ENCODE measurements around the gene NELL1. TPM values are rescaled to one million over a fixed set of nuclear protein-coding genes. Genes with fewer than 3 reads are reported as not detected.

The NELL1 gene
- total RNA-seq, 1 donor from 2014 or later = not detected

- no peak overlapping the region for H3K4me3 ChIP-seq
- H3K4me1 ChIP-seq = no peaks in the 10 kb centered on the region
- no peaks in the 10 kb centered on the region for H3K4me1 Mint-ChIP-seq
- DNase-seq (ENCODE audit: low spot score) = no peak
- H3K36me3 Mint-ChIP-seq = peaks cover 4% of the 10 kb centered on the region
- H3K9me3 ChIP-seq (ENCODE audit: low read depth) = no peaks in the 10 kb centered on the region
- no peak overlapping the region for H3K4me3 Mint-ChIP-seq
- no peaks in the 10 kb centered on the region for H3K9me3 Mint-ChIP-seq
- no peaks in the 10 kb centered on the region for H3F3A ChIP-seq (ENCODE audit: low read depth)
- H4K20me1 ChIP-seq (ENCODE audit: low read depth) = no peaks in the 10 kb centered on the region
- H3K9ac ChIP-seq = no peak overlapping the region
- no peaks in the 10 kb centered on the region for H3K27me3 ChIP-seq
- no peak overlapping the region for H3K27ac Mint-ChIP-seq
- TF ChIP-seq CTCF (IDR thresholded peaks at IDR 0.05) = no peak
- no peak overlapping the region for H3K27ac ChIP-seq
- no peak overlapping the region for H3K4me2 ChIP-seq
- H2AFZ ChIP-seq (replicated peaks) = no peak overlapping the region
- H3K36me3 ChIP-seq = no peaks in the 10 kb centered on the region
- peaks cover 2% of the 10 kb centered on the region for H3K27me3 Mint-ChIP-seq (ENCODE audit: insufficient read depth, low read depth)
- no peaks in the 10 kb centered on the region for H3K79me2 ChIP-seq (ENCODE audit: low read depth)
Observed at GRCh38 chr11:20931029-20931428, 261.6 kb downstream of the NELL1 start.

DNA sequence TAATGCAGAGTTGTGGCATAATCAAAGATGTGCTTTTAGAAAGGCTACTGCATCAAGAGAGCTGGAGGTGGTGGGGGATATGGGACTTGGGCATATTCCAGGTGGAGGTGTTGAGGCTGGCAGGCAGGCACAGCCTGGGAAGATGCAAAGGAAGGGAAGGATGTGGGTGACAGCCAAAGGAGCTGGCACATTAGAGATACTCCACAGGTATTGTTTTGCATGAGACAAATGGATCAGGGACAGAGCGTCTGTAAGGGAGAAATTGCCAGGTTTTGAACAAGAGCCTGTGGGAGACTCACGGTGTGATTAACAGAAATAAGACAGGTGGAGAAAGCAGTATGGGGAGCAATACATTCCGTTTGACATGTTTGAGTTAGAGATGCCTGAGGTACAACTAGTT lies 263.7 kb downstream of the NELL1 start:
- no peaks in the 10 kb centered on the region for H3K36me3 ChIP-seq
- Mint-ChIP-seq H3K4me3 (no peak overlapping the region), H3K9me3 (no peaks in the 10 kb centered on the region), H3K27me3 (ENCODE audit: insufficient read depth, low read depth) (peaks cover 2% of the 10 kb centered on the region), H3K4me1 (no peaks in the 10 kb centered on the region), H3K36me3 (peaks cover 3% of the 10 kb centered on the region), H3K27ac (no peak overlapping the region)
- H3K27ac ChIP-seq = no peak overlapping the region
- no peak overlapping the region for H2AFZ ChIP-seq (replicated peaks)
- TF ChIP-seq CTCF (IDR thresholded peaks at IDR 0.05) = no peak
- no peaks in the 10 kb centered on the region for H3F3A ChIP-seq (ENCODE audit: low read depth)
- H3K4me2 ChIP-seq = no peak overlapping the region
- H3K4me1 ChIP-seq = no peaks in the 10 kb centered on the region
- no peaks in the 10 kb centered on the region for H3K27me3 ChIP-seq
- H4K20me1 ChIP-seq (ENCODE audit: low read depth) = no peaks in the 10 kb centered on the region
- H3K4me3 ChIP-seq = no peak overlapping the region
- no peaks in the 10 kb centered on the region for H3K9me3 ChIP-seq (ENCODE audit: low read depth)
- H3K9ac ChIP-seq = no peak overlapping the region
- DNase-seq (ENCODE audit: low spot score) = no peak
- no peaks in the 10 kb centered on the region for H3K79me2 ChIP-seq (ENCODE audit: low read depth)

GRCh38 chr11:20933958-20934357 lies 264.6 kb downstream of the NELL1 start:
- Mint-ChIP-seq H3K9me3 (no peaks in the 10 kb centered on the region), H3K4me1 (no peaks in the 10 kb centered on the region), H3K27ac (no peak overlapping the region), H3K36me3 (peaks cover 5% of the 10 kb centered on the region), H3K27me3 (ENCODE audit: insufficient read depth, low read depth) (peaks cover 2% of the 10 kb centered on the region), H3K4me3 (no peak overlapping the region)
- TF ChIP-seq EZH2phosphoT487 (IDR thresholded peaks at IDR 0.05) (no peak), CTCF (IDR thresholded peaks at IDR 0.05) (no peak), EZH2 (IDR thresholded peaks at IDR 0.05) (no peak)
- Histone ChIP-seq H3K4me2 (no peak overlapping the region), H3K4me1 (no peaks in the 10 kb centered on the region), H3K9me3 (ENCODE audit: low read depth) (no peaks in the 10 kb centered on the region), H3F3A (ENCODE audit: low read depth) (no peaks in the 10 kb centered on the region), H3K9ac (no peak overlapping the region), H3K27me3 (no peaks in the 10 kb centered on the region), H4K20me1 (ENCODE audit: low read depth) (no peaks in the 10 kb centered on the region), H3K4me3 (no peak overlapping the region), H3K79me2 (ENCODE audit: low read depth) (no peaks in the 10 kb centered on the region), H3K36me3 (no peaks in the 10 kb centered on the region), H3K27ac (no peak overlapping the region), H2AFZ (replicated peaks) (no peak overlapping the region)
- no peak for DNase-seq (ENCODE audit: low spot score)

- Histone ChIP-seq H3K79me2 (ENCODE audit: low read depth) (no peaks in the 10 kb centered on the region), H3K4me2 (no peak overlapping the region), H3K4me1 (no peaks in the 10 kb centered on the region), H3K27ac (no peak overlapping the region), H2AFZ (replicated peaks) (no peak overlapping the region), H3F3A (ENCODE audit: low read depth) (no peaks in the 10 kb centered on the region), H4K20me1 (ENCODE audit: low read depth) (no peaks in the 10 kb centered on the region), H3K9me3 (ENCODE audit: low read depth) (no peaks in the 10 kb centered on the region), H3K36me3 (no peaks in the 10 kb centered on the region), H3K27me3 (no peaks in the 10 kb centered on the region), H3K4me3 (no peak overlapping the region), H3K9ac (no peak overlapping the region)
- TF ChIP-seq EZH2 (IDR thresholded peaks at IDR 0.05) (no peak), EZH2phosphoT487 (IDR thresholded peaks at IDR 0.05) (no peak), CTCF (IDR thresholded peaks at IDR 0.05) (no peak)
- Mint-ChIP-seq H3K27ac (no peak overlapping the region), H3K4me1 (no peaks in the 10 kb centered on the region), H3K27me3 (ENCODE audit: insufficient read depth, low read depth) (peaks cover 2% of the 10 kb centered on the region), H3K4me3 (no peak overlapping the region), H3K9me3 (no peaks in the 10 kb centered on the region), H3K36me3 (peaks cover 5% of the 10 kb centered on the region)
- DNase-seq (ENCODE audit: low spot score) = no peak
Observed at GRCh38 chr11:20934516-20934915, 265.1 kb downstream of the NELL1 start.

Data from neural progenitor cell (in vitro differentiated cells).